MCF 10A (cell line): ENCODE results near the gene TMEM176A. TPM values are rescaled to one million over a fixed set of nuclear protein-coding genes. Genes with fewer than 3 reads are reported as not detected.

Experiments used
- BruUV-seq: library from RNA; stranded (reverse); fragments of 400-500 nt; replicated peaks from 2 replicates; lab custom pipeline; 2021; lab: Mats Ljungman, UMichigan
- CTCF ChIA-PET: fragments of 300-600 bp; sonication (Branson Sonifier 250); formaldehyde crosslinking; extraction: SDS; loops from one replicate; lab custom pipeline; 2021; ENCODE audit warnings: antibody characterized with exemption, inconsistent platforms; lab: Yijun Ruan, JAX
- POLR2A ChIA-PET: fragments of 300-600, 350-650 bp; sonication (Branson Sonifier 250); formaldehyde crosslinking; extraction: SDS; loops from one replicate; lab custom pipeline; 2020; ENCODE audit warnings: antibody characterized with exemption, inconsistent platforms; lab: Yijun Ruan, JAX
- DNase-seq: peaks from one replicate; pipeline ENCODE4 v3.0.0-alpha.2; 2018; ENCODE audit not compliant: unreplicated experiment
- H3K27ac Mint-ChIP-seq: one replicate; pipeline ENCODE4 v1.8.0; 2022; ENCODE audit warnings: mild to moderate bottlenecking, low read depth, mixed read lengths; ENCODE audit not compliant: unreplicated experiment
- H3K27me3 Mint-ChIP-seq: one replicate; pipeline ENCODE4 v1.8.0; 2022; ENCODE audit warnings: mixed read lengths; ENCODE audit not compliant: insufficient read depth, unreplicated experiment
- H3K36me3 Mint-ChIP-seq: one replicate; pipeline ENCODE4 v1.8.0; 2022; ENCODE audit warnings: mild to moderate bottlenecking, moderate library complexity, mixed read lengths; ENCODE audit not compliant: insufficient read depth, unreplicated experiment
- H3K4me1 Mint-ChIP-seq: one replicate; pipeline ENCODE4 v1.8.0; 2022; ENCODE audit warnings: mixed read lengths; ENCODE audit not compliant: insufficient read depth, unreplicated experiment
- H3K4me3 Mint-ChIP-seq: one replicate; pipeline ENCODE4 v1.8.0; 2022; ENCODE audit warnings: mild to moderate bottlenecking, moderate library complexity, mixed read lengths; ENCODE audit not compliant: unreplicated experiment
- H3K9me3 Mint-ChIP-seq: one replicate; pipeline ENCODE4 v1.8.0; 2022; ENCODE audit warnings: mixed read lengths; ENCODE audit not compliant: unreplicated experiment
- intact Hi-C: fragments of 100-400 bp; cut with micrococcal nuclease; formaldehyde crosslinking; loops from 2 replicates; pipeline ENCODE4 v1.14.1; 2022
- total RNA-seq: library from RNA; stranded (reverse); gene quantifications from 2 replicates; pipeline ENCODE4 v1.2.3, GENCODE V29; 2022
- TF ChIP-seq, protein P1 (sequence below): fragments of 200-600 bp; IDR thresholded peaks from one replicate; pipeline ENCODE4 v1.8.0; 2022; ENCODE audit warnings: antibody characterized with exemption, mild to moderate bottlenecking; ENCODE audit not compliant: unreplicated experiment

Gene TMEM176A
- total RNA-seq, 1 experiment from 2014 or later = not detected

DNA sequence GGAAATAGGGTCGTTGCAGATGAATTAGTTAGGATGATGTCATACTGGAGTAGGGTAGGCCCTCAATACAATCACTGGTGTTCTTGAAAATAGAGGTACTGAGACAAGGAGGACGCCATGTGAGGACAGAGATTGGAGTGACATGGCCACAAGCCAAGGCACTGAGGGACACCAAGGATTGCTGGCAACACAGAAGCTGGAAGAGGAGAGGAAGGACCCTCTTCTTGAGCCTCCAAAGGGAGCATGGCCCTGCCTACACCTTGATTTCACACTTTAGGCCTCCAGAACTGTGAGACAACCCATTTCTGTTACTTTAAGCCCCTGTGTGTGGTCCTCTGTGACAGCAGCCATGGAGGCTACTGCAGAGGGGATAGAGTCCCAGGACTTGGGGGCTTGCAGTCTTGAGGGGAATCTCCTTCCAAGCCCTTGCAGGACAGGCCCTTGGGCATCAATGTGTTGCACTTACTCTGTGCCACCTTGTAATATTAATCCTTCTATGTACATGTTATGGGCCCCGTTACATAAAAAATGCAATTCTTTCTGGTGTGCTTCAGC is 48.1 kb downstream of the TMEM176A start:
- no peak overlapping the region for H3K27ac Mint-ChIP-seq
- no peak overlapping the region for H3K4me3 Mint-ChIP-seq
- BruUV-seq = no TSS peak
- peaks cover 69% of the 10 kb centered on the region for H3K27me3 Mint-ChIP-seq
- no peaks in the 10 kb centered on the region for H3K9me3 Mint-ChIP-seq
- no peaks in the 10 kb centered on the region for H3K36me3 Mint-ChIP-seq
- TF ChIP-seq, protein P1, sequence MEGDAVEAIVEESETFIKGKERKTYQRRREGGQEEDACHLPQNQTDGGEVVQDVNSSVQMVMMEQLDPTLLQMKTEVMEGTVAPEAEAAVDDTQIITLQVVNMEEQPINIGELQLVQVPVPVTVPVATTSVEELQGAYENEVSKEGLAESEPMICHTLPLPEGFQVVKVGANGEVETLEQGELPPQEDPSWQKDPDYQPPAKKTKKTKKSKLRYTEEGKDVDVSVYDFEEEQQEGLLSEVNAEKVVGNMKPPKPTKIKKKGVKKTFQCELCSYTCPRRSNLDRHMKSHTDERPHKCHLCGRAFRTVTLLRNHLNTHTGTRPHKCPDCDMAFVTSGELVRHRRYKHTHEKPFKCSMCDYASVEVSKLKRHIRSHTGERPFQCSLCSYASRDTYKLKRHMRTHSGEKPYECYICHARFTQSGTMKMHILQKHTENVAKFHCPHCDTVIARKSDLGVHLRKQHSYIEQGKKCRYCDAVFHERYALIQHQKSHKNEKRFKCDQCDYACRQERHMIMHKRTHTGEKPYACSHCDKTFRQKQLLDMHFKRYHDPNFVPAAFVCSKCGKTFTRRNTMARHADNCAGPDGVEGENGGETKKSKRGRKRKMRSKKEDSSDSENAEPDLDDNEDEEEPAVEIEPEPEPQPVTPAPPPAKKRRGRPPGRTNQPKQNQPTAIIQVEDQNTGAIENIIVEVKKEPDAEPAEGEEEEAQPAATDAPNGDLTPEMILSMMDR = no peak
- intact Hi-C loops = no loop called here
- H3K4me1 Mint-ChIP-seq = no peaks in the 10 kb centered on the region
- DNase-seq = no peak
- CTCF ChIA-PET = no interaction called here
- POLR2A ChIA-PET = no interaction called here

DNA sequence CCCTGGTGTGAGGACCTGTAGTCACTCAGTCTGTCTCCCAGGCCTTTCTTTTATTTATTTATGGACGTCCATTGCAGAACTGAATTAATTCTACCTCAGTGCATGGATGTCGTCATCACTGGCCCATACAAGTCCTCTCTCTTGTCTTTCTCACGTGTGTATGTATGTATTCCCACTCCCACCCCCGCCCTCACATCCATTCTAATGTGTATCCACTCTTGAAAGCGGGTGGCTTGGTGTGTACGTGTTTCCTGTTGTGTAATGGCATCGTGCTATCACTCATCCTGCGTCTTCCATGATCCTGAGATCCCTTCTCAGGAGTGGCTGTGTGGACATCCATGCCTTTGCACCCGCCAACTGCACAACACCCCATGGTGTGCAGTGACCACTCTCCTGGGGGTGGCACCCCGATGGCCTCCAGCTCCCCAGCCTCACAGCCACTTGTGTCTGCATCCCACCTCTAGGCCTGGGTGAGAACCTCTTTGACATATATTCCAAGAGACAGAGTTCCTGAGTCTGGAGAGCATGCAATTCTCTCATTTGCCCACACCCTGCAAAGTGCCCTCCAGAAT is 48.7 kb downstream of the TMEM176A start:
- H3K9me3 Mint-ChIP-seq = no peaks in the 10 kb centered on the region
- H3K27me3 Mint-ChIP-seq = peaks cover 63% of the 10 kb centered on the region
- POLR2A ChIA-PET = no interaction called here
- BruUV-seq = no TSS peak
- CTCF ChIA-PET = no interaction called here
- H3K36me3 Mint-ChIP-seq = no peaks in the 10 kb centered on the region
- TF ChIP-seq, protein P1 = no peak
- no peak overlapping the region for H3K4me3 Mint-ChIP-seq
- H3K27ac Mint-ChIP-seq = no peak overlapping the region
- DNase-seq = no peak
- H3K4me1 Mint-ChIP-seq = no peaks in the 10 kb centered on the region
- intact Hi-C loops = no loop called here

DNA sequence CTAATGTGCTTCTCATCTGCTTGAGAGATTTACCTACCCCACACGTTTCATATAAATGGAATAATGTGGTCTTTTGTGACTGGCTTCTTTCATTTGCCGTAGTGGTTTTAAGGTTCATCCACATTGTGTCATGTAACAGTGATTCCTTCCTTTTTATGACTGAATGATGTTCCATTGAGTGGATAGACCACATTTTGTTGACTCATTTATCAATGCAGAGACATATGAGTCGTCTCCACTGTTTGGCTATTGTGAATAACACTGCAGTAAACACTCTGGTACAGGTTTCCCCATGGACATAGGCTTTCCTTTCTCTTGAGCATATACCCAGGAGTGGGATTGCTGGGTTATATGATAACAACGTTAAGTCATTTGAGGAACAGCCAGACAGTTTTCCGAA is 49.7 kb downstream of the TMEM176A start:
- DNase-seq = no peak
- no peaks in the 10 kb centered on the region for H3K9me3 Mint-ChIP-seq
- CTCF ChIA-PET = no interaction called here
- no peak overlapping the region for H3K27ac Mint-ChIP-seq
- TF ChIP-seq, protein P1 = no peak
- H3K4me1 Mint-ChIP-seq = peaks cover 4% of the 10 kb centered on the region
- no peak overlapping the region for H3K4me3 Mint-ChIP-seq
- peaks cover 53% of the 10 kb centered on the region for H3K27me3 Mint-ChIP-seq
- no TSS peak for BruUV-seq
- intact Hi-C loops = no loop called here
- POLR2A ChIA-PET = no interaction called here
- H3K36me3 Mint-ChIP-seq = no peaks in the 10 kb centered on the region

DNA sequence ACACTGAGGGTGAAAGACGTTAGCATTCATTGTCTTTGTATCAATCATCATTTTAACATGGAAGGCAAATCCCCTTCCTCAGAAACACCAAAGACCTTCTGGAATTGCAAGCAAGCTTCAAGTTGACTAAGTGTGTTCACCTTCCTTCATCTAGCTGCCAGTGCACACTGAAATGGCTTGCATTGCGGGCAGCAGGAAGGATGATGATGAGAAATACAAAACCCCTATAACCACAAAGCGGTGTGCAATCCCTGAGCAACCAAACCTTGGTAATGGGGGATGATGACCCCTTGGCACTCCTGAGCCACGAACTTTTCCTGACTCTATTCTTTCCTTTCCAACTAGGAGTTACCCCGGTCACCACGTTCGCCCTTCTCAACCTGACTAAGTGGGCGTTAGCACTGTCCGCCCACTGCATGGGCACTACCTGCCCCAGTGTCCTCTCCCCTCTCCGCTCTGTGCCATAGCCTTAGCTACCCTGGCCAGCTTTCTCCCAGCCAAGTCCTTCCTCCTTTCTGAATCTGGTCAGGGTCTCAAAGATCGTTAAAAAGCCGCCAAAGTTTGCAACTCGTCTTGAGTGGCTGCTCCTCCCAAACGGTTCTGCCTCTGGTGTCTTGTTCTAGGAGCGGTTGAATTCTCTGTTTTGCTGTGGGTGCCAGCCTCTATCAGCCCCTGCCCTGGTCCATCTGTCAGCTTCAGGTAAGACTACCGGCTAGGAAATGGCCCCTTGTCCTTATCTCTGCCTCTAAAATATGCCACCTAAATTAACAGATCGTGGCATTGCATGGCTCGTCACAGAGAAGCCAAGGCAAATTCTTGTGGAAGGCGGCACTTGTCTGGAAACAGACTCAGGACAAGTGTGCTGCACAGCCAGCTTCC is 51.2 kb downstream of the TMEM176A start:
- intact Hi-C loops = no loop called here
- H3K4me1 Mint-ChIP-seq = peaks cover 14% of the 10 kb centered on the region
- H3K27ac Mint-ChIP-seq = no peak overlapping the region
- ChIA-PET POLR2A (no interaction called here), CTCF (interaction anchor here (0.6 to 0.9 kb wide), 2 partner anchors 9 to 137 kb away, joined by 3 read pairs; no protein-coding TSS in a partner anchor)
- peaks cover 41% of the 10 kb centered on the region for H3K27me3 Mint-ChIP-seq
- no TSS peak for BruUV-seq
- H3K4me3 Mint-ChIP-seq = no peak overlapping the region
- no peak for DNase-seq
- H3K36me3 Mint-ChIP-seq = no peaks in the 10 kb centered on the region
- H3K9me3 Mint-ChIP-seq = no peaks in the 10 kb centered on the region
- TF ChIP-seq, protein P1 = no peak
